AG04449 (cell line): ENCODE measurements around the gene FKRP.

Experiments used
- CTCF ChIA-PET: fragments of 350-600 bp; formaldehyde crosslinking; extraction: SDS; loops from one replicate; lab custom pipeline; 2021; ENCODE audit warnings: antibody characterized with exemption; lab: Yijun Ruan, JAX
- POLR2A ChIA-PET: fragments of 400-600, 350-600 bp; formaldehyde crosslinking; extraction: SDS; loops from one replicate; lab custom pipeline; 2020; ENCODE audit warnings: antibody characterized with exemption, inconsistent platforms; lab: Yijun Ruan, JAX
- DNase-seq: peaks from one replicate; pipeline ENCODE4 v3.0.0-alpha.2; 2010; ENCODE audit warnings: low read depth, low spot score
- H3K4me3 ChIP-seq: 2 replicates; pipeline ENCODE4 v1.5.1; 2011; ENCODE audit warnings: low read depth, mild to moderate bottlenecking, control low read depth, low read length
- CTCF ChIP-seq: IDR thresholded peaks from one replicate; pipeline ENCODE4 v1.5.1; 2011; ENCODE audit warnings: mild to moderate bottlenecking, moderate library complexity, low read length, control low read depth, inconsistent platforms; ENCODE audit not compliant: insufficient read depth; ENCODE audit errors: missing control alignments

FKRP gene

GRCh38 chr19:46722421-46723022, 23.3 kb upstream of the FKRP start:
- H3K4me3 ChIP-seq, result no peak overlapping the region
- no peak for DNase-seq
- CTCF ChIA-PET, result interaction anchor here (0.8 to 1.0 kb wide), 4 partner anchors 9 to 61 kb away, joined by 3 read pairs; no protein-coding TSS in a partner anchor
- TF ChIP-seq CTCF, result no peak
- POLR2A ChIA-PET, result no interaction called here

DNA sequence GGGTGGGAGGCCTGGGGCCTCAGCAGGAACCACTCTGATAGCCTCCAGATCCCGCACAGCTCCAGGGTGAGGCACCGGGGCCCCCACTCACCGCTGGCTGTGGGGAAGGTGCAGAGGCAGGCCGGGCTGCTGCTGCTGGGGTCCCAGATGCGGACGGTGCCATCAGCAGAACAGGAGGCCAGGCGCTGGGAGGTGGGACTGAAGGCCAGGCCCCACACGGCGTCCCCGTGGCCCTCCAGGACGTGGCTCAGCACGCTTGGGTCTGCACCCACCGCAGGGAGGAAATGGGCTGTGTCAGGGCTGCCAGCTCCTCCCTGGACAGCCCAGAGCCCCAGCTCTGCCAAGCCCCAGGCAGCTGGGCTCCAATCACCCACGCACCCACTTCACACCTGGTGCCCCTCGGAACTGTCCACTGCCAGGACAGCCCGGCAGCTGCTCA, 22.8 kb upstream of the FKRP start:
- ChIA-PET POLR2A (no interaction called here), CTCF (interaction anchor here (0.8 to 1.0 kb wide), 5 partner anchors 9 to 61 kb away, joined by 3 read pairs; no protein-coding TSS in a partner anchor)
- no peak for DNase-seq
- H3K4me3 ChIP-seq, result no peak overlapping the region
- no peak for TF ChIP-seq CTCF

GRCh38 chr19:46723471-46723870, 22.4 kb upstream of the FKRP start:
- POLR2A ChIA-PET, result no interaction called here
- no peak for DNase-seq
- H3K4me3 ChIP-seq, result no peak overlapping the region
- TF ChIP-seq CTCF, result no peak
- CTCF ChIA-PET, result interaction anchor here (0.8 to 1.0 kb wide), 5 partner anchors 8 to 62 kb away, joined by 3 read pairs; no protein-coding TSS in a partner anchor

- TF ChIP-seq CTCF, result no peak
- H3K4me3 ChIP-seq, result no peak overlapping the region
- DNase-seq, result no peak
- CTCF ChIA-PET, result interaction anchor here (0.9 to 1.2 kb wide), 3 partner anchors 9 to 116 kb away, joined by 3 to 4 read pairs (median 4); no protein-coding TSS in a partner anchor
- POLR2A ChIA-PET, result no interaction called here
These were observed 21.4 kb upstream of the FKRP start for GRCh38 chr19:46724468-46724867.

GRCh38 chr19:46725036-46725820, 20.6 kb upstream of the FKRP start:
- POLR2A ChIA-PET, result no interaction called here
- CTCF ChIA-PET, result interaction anchor here (0.9 to 1.2 kb wide), 4 partner anchors 8 to 116 kb away, joined by 3 to 4 read pairs (median 4); no protein-coding TSS in a partner anchor
- no peak for TF ChIP-seq CTCF
- no peak for DNase-seq
- no peak overlapping the region for H3K4me3 ChIP-seq

DNA sequence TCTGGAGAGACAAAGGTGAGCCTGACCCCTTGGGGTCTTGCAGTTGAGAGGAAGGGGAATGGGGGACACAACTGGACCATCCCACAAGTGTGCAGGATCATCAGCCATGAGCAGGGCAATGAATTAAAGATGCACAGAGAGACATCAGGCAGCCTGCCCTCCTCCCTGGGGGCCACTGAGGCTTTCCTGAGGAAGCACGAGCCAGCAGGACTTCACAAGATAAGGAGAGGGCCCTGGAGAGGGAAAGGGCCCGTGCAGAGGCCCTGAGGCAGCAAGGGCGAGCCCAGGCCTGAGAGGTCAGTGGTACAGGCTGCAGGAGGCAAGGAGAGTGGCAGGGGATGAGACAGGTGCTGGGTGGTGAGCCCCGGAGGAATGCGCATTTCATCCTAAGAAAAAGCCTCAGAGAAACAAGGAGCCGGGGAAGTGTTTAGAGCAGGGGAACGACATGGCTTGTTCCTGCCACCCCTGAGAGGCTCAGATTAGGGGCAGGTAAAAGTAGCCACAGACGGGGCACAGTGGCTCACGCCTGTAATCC, 19.9 kb upstream of the FKRP start:
- ChIA-PET POLR2A (no interaction called here), CTCF (interaction anchor here (1.0 to 3.9 kb wide), 3 partner anchors 15 to 22 kb away, joined by 3 to 54 read pairs (median 3); no protein-coding TSS in a partner anchor)
- H3K4me3 ChIP-seq, result no peak overlapping the region
- DNase-seq, result no peak
- TF ChIP-seq CTCF, result no peak
